GM21381 (cell line): Measurements from ENCODE around the gene WRAP73.
"Not testable (repeated sequence)": the region's sequence is repeated elsewhere in the genome, so short reads cannot be mapped to it uniquely, and the experiment has no call there.

Experiments
- ATAC-seq: cut with Tn5 transposase; IDR thresholded peaks from one replicate; pipeline ENCODE4 v1.9.1; 2021; ENCODE audit warnings: mild to moderate bottlenecking, moderate library complexity; ENCODE audit not compliant: unreplicated experiment

WRAP73 gene

GRCh38 chr1:3631320-3632260, 18.3 kb downstream of the WRAP73 start:
- no peak for ATAC-seq

DNA sequence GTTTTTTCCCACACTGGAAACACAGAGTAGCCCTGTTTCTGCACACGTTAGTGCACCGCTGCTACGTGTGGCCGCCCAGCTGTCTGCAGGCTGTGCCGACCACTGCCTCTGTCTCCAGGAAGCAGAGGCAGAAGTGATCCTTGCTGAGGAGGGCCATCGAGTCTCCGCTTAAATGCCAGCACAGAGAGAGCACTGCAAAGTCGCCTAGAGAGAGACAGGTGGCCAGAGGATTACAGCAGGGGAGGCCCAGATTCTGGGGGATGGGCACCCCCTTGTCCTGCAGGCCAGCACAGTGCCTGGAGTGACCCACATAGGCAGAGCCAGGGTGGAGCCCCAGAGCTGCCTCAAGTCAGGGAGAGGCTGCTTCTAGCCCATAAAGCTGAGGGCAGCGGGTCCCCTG, 19.0 kb downstream of the WRAP73 start:
- no peak for ATAC-seq

- ATAC-seq, result no peak
Measured at GRCh38 chr1:3630161-3630611, 19.7 kb downstream of the WRAP73 start.

- ATAC-seq, result no peak
Measured at GRCh38 chr1:3629561-3630160, 20.2 kb downstream of the WRAP73 start.

GRCh38 chr1:3628445-3628844, 21.5 kb downstream of the WRAP73 start:
- ATAC-seq, result no peak

- no peak for ATAC-seq
Measured at GRCh38 chr1:3627515-3628253, 22.2 kb downstream of the WRAP73 start.

GRCh38 chr1:3626025-3626424, 23.9 kb downstream of the WRAP73 start:
- no peak for ATAC-seq

DNA sequence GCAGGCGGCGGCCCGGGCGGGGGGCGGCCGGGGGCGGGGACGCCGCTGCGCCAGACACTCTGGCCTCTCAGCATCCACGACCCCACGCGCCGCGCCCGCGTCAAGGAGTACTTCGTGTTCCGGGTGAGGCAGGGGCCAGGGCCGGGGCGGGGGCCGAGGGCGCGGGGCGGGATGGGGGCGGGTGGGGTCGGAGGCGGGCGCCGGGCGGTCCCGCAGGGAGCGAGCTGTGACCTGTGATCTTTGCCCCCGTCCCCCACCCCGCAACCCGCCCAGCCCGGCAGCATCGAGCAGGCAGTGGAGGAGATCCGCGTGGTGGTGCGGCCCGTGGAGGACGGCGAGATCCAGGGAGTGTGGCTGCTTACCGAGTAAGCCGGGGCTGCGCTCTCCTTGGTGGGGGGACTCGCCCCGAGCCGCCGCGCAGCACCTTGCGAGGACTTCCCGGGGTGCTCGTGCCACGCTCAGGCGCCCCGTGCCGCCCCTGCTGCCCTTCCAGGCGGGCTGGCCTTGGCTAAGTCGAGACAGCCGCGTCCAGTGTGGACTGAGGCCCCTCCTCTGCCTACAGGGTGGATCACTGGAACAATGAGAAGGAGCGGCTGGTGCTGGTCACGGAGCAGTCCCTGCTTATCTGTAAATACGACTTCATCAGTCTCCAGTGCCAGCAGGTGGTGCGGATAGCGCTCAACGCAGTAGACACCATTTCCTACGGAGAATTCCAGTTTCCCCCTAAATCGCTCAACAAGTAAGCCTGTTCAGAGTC, 24.6 kb downstream of the WRAP73 start:
- ATAC-seq, result peak; percentile 15

DNA sequence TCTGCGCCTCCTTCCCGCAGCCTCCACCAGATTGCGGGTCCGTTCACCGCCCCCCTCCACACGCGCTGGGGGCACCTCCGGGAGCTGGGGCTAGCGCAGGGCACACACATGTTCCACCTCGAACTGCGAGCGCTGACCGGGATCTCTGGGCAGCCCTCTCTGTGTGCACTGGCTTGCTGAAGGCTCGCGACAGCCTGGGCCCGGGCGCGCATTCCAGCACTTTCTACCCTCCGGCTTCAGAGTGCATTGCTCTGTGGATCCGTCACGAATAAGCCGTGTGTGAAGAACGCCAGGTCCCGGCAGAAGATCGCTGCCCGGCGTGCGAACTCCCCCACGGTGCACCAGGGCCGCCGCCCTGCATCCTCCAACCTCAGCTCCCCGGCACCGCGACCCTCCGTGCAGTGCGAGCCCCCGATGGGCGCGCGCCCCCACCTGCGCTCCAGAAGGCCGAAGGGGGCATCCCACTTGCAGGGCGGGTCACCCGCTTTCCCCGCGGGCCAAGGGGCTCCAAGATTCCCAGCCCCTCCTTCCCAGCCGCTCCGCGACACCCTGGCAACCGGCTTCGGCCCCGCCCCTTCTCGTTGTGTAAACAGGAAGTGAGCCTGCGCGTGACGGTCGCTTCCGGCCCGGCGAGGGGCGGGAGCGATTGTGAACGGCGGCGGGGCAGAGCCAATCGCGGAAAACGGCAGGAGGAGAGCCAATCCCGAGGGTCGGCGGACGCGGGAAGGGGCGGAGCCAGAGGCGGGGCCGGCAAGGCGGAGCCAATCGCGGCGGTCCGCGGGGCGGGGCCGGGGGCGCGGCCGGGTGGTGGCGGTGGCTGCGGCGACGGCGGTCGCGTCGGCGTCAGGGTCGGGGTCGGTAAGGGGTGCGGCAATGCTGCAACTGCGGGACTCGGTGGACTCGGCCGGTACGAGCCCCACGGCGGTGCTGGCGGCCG, 25.4 kb downstream of the WRAP73 start, which contains the start of gene TPRG1L:
Gene TPRG1L, plus strand, starts transcription at position 816 of the 937 bp plus-strand sequence. Its CDS starts 58 bp downstream, at position 874.
- peak; percentile 96 for ATAC-seq

GRCh38 chr1:3623441-3624199, 26.3 kb downstream of the WRAP73 start:
- no peak for ATAC-seq

- ATAC-seq, result not testable (repeated sequence)
Measured at GRCh38 chr1:3622102-3622501, 27.8 kb downstream of the WRAP73 start.

DNA sequence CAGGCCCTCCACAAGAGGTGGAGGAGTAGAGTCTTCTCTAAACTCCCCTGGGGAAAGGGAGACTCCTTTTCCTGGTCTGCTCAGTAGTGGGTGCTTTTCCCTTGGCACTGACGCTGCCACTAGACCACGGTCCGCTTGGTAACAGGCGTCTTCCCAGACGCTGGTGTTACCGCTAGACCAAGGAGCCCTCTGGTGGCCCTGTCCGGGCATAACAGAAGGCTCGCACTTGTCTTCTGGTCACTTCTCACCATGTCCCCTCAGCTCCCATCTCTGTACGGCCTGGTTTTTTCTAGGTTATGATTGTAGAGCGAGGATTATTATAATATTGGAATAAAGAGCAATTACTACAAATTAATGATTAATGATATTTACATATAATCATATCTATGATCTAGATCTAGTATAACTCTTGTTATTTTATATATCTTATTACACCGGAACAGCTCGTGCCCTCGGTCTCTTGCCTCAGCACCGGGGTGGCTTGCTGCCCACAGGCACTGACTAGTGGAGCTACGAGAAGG, 28.7 kb downstream of the WRAP73 start:
- not testable (repeated sequence) for ATAC-seq

DNA sequence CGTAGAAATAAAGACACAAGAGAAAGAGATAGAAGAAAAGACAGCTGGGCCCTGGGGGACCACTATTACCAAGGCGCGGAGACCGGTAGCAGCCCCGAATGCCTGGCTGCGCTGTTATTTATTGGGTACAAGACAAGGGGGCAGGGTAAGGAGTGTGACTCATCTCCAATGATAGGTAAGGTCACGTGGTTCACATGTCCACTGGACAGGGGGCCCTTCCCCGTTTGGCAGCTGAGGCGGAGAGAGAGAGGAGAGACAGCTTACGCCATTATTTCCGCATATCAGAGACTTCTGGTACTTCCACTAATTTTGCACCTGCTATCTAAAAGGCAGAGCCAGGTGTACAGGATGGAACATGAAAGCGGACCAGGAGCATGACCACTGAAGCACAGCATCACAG, 29.2 kb downstream of the WRAP73 start:
- no peak for ATAC-seq

- peak; percentile 72 for ATAC-seq
Measured at GRCh38 chr1:3618881-3619671, 30.8 kb downstream of the WRAP73 start.

DNA sequence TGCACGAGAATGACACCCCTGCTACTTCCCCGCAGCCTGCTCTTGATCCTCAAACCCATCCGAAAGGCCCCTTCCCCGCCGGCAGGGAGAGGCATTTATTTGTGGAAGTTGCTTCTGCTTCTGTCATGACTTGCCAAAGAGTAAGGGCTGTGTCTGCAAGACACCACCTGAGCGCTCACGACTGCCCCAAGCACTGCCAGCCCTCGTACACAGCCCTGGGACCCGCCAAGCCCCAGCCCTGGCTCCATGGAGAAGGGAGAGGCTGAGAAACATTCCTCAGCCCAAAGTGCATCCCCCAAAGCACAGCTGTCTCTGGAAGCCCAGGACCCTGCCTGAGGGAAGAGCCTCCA, 31.4 kb downstream of the WRAP73 start:
- ATAC-seq, result no peak

DNA sequence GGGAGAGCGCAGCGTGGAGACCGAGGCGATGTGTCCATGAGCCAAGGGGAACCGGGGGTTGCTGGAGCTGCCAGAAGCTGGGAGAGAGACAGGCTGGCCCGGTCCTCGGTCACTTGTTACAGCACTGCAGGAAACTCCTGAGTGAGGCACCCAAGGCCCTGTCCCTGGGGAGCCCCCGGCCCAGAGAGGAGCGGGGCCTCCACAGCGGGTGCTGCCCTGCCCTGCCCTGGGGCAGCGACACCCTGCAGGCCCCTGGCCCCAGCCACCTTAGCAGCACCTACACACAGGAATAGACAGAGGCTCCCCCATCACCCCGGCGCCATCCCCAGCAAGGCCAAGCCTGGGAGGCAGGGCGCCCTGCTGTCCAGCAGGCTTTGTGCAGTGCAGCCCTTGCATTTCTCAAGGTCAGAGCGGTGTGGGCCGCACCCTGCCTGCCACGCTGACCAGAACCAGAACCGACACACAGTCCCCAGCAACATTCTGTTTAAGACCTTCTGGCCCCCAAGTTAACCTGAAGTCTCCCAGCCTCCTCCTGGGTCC, 32.0 kb downstream of the WRAP73 start:
- ATAC-seq, result no peak

- ATAC-seq, result no peak
Measured at GRCh38 chr1:3616861-3617260, 33.0 kb downstream of the WRAP73 start.
